SK-N-SH (cell line): ENCODE results near the gene SLC35C1. TPM values are rescaled to one million over a fixed set of nuclear protein-coding genes. Genes with fewer than 3 reads are reported as not detected.

Source experiments
- CTCF ChIA-PET: fragments of 300-600, 350-600 bp; formaldehyde crosslinking; extraction: SDS; loops from one replicate; lab custom pipeline; 2021; lab: Yijun Ruan, JAX
- POLR2A ChIA-PET: fragments of 350-600 bp; sonication (Branson Sonifier 250); formaldehyde crosslinking; extraction: SDS; loops from one replicate; lab custom pipeline; 2020; ENCODE audit warnings: antibody characterized with exemption, inconsistent platforms; lab: Yijun Ruan, JAX
- DNase-seq: peaks from one replicate; pipeline ENCODE4 v3.0.0; 2012
- H2AFZ ChIP-seq: fragments of 200-600 bp; sonication (generic); 2 replicates; pipeline ENCODE4 v1.8.1; 2016; ENCODE audit warnings: antibody characterized with exemption, mild to moderate bottlenecking, low read depth
- H3F3A ChIP-seq: fragments of 200-600 bp; sonication (generic); replicated peaks from 2 replicates; pipeline ENCODE3; 2016; ENCODE audit warnings: antibody characterized with exemption, mild to moderate bottlenecking; ENCODE audit not compliant: insufficient read depth
- H3K27ac ChIP-seq, 2 experiments: fragments of 200-500 bp in 1 of 2; fragments of 200-600 bp in 1 of 2; sonication (Bioruptor generic) in 1 of 2; sonication (generic), shearing (Covaris generic) in 1 of 2; 2 replicates each; pipeline versions ENCODE4 v1.5.1 to v1.6.1; 2014 to 2016; ENCODE audit warnings: low read depth in 2 of 2, inconsistent platforms in 1 of 2, low read length in 1 of 2, mild to moderate bottlenecking in 1 of 2, mixed read lengths in 1 of 2
- H3K27me3 ChIP-seq: fragments of 200-600 bp; sonication (generic), shearing (Covaris generic); 2 replicates; pipeline ENCODE4 v1.6.1; 2016; ENCODE audit warnings: mixed run types; ENCODE audit not compliant: insufficient read depth
- H3K36me3 ChIP-seq, 2 experiments: fragments of 200-500 bp in 1 of 2; fragments of 200-600 bp in 1 of 2; sonication (Bioruptor generic) in 1 of 2; sonication (generic) in 1 of 2; replicated peaks in 1 of 2; 2 replicates each; pipeline versions ENCODE3 to v1.5.1; 2014 to 2016; ENCODE audit warnings: low read length in 1 of 2, mild to moderate bottlenecking in 1 of 2; ENCODE audit not compliant: insufficient read depth in 2 of 2, control insufficient read depth in 1 of 2
- H3K4me1 ChIP-seq, 2 experiments: fragments of 200-500 bp in 1 of 2; fragments of 200-600 bp in 1 of 2; sonication (Bioruptor generic) in 1 of 2; sonication (generic), shearing (Covaris generic) in 1 of 2; 2 replicates each; pipeline versions ENCODE4 v1.5.1 to v1.6.1; 2014 to 2016; ENCODE audit warnings: low read depth in 1 of 2, low read length in 1 of 2, mixed run types in 1 of 2; ENCODE audit not compliant: insufficient read depth in 2 of 2, control insufficient read depth in 1 of 2
- H3K4me2 ChIP-seq: fragments of 200-600 bp; sonication (generic), shearing (Covaris generic); 2 replicates; pipeline ENCODE4 v1.6.1; 2017; ENCODE audit warnings: mixed run types
- H3K4me3 ChIP-seq, 2 experiments: fragments of 200-500 bp in 1 of 2; fragments of 200-600 bp in 1 of 2; sonication (Bioruptor generic) in 1 of 2; sonication (generic), shearing (Covaris generic) in 1 of 2; 2 replicates each; pipeline versions ENCODE4 v1.5.1 to v1.8.1; 2014 to 2016; ENCODE audit warnings: low read depth in 2 of 2, inconsistent platforms in 1 of 2, low read length in 1 of 2, mild to moderate bottlenecking in 1 of 2, mixed read lengths in 1 of 2, moderate library complexity in 1 of 2
- H3K79me2 ChIP-seq: fragments of 200-600 bp; sonication (generic); 2 replicates; pipeline ENCODE4 v1.8.1; 2017; ENCODE audit warnings: mild to moderate bottlenecking; ENCODE audit not compliant: insufficient read depth
- H3K9ac ChIP-seq: fragments of 200-600 bp; sonication (generic); 2 replicates; pipeline ENCODE4 v1.6.1; 2017; ENCODE audit warnings: mixed run types
- H3K9me2 ChIP-seq: fragments of 200-600 bp; sonication (generic); 2 replicates; pipeline ENCODE4 v1.6.1; 2017; ENCODE audit warnings: mixed run types
- H3K9me3 ChIP-seq: fragments of 200-600 bp; sonication (generic); 2 replicates; pipeline ENCODE4 v1.6.1; 2017; ENCODE audit warnings: mixed run types, mild to moderate bottlenecking, moderate library complexity
- H4K20me1 ChIP-seq: fragments of 200-600 bp; sonication (generic); 2 replicates; pipeline ENCODE4 v1.6.1; 2017; ENCODE audit warnings: mild to moderate bottlenecking, mixed run types; ENCODE audit not compliant: insufficient read depth
- CHD2 ChIP-seq: fragments of 150-350 bp; IDR thresholded peaks from 2 replicates; pipeline ENCODE4 v1.6.1; 2018; ENCODE audit warnings: low read length; ENCODE audit not compliant: partially characterized antibody
- CTCF ChIP-seq: fragments of 200-600 bp; sonication (generic); IDR thresholded peaks from 2 replicates; pipeline ENCODE4 v1.6.1; 2017; ENCODE audit warnings: antibody characterized with exemption, mild to moderate bottlenecking, moderate library complexity
- EP300 ChIP-seq, 2 experiments: IDR thresholded peaks; 2 replicates each; pipeline versions ENCODE4 v1.4.0 to v1.6.1; 2012; ENCODE audit warnings: borderline replicate concordance in 1 of 2, low read depth in 1 of 2, low read length in 1 of 2
- FOSL2 ChIP-seq: IDR thresholded peaks from 2 replicates; pipeline ENCODE4 v1.4.0; 2012; ENCODE audit warnings: low read depth, mild to moderate bottlenecking, moderate library complexity, borderline replicate concordance
- JUND ChIP-seq: IDR thresholded peaks from 2 replicates; pipeline ENCODE4 v1.4.0; 2012
- MAX ChIP-seq: IDR thresholded peaks from 2 replicates; pipeline ENCODE4 v1.4.0; 2012; ENCODE audit warnings: low read depth
- MXI1 ChIP-seq: IDR thresholded peaks from 2 replicates; pipeline ENCODE4 v1.6.1; 2012; ENCODE audit warnings: mild to moderate bottlenecking, low read depth, low read length, improper control_type of control experiment
- NFIC ChIP-seq: IDR thresholded peaks from 2 replicates; pipeline ENCODE4 v1.4.0; 2012; ENCODE audit warnings: borderline replicate concordance
- NRF1 ChIP-seq: IDR thresholded peaks from 2 replicates; pipeline ENCODE4 v1.6.1; 2012; ENCODE audit warnings: low read depth, mild to moderate bottlenecking, low read length
- PBX3 ChIP-seq: IDR thresholded peaks from 2 replicates; pipeline ENCODE4; 2012
- POLR2AphosphoS5 ChIP-seq: IDR thresholded peaks from 2 replicates; pipeline ENCODE4 v1.6.1; 2012; ENCODE audit warnings: low read depth, low read length
- RAD21 ChIP-seq: IDR thresholded peaks from 2 replicates; pipeline ENCODE4 v1.6.1; 2012; ENCODE audit warnings: mild to moderate bottlenecking, low read length
- RCOR1 ChIP-seq: fragments of 150-350 bp; IDR thresholded peaks from 2 replicates; pipeline ENCODE4 v1.6.1; 2017; ENCODE audit warnings: antibody characterized with exemption, low read length
- REST ChIP-seq: IDR thresholded peaks from 2 replicates; pipeline ENCODE4 v1.6.1; 2012; ENCODE audit warnings: mild to moderate bottlenecking, low read depth, low read length, moderate library complexity
- RFX5 ChIP-seq: IDR thresholded peaks from 2 replicates; pipeline ENCODE4 v1.6.1; 2012; ENCODE audit warnings: mild to moderate bottlenecking, improper control_type of control experiment, low read length
- RXRA ChIP-seq: IDR thresholded peaks from 2 replicates; pipeline ENCODE4 v1.4.0; 2012; ENCODE audit warnings: low read depth, mild to moderate bottlenecking, borderline replicate concordance
- SIN3A ChIP-seq: IDR thresholded peaks from 2 replicates; pipeline ENCODE4 v1.6.1; 2012; ENCODE audit warnings: low read depth, mild to moderate bottlenecking, low read length, moderate library complexity, borderline replicate concordance
- SMC3 ChIP-seq: IDR thresholded peaks from 2 replicates; pipeline ENCODE4 v1.6.1; 2012; ENCODE audit warnings: low read depth, low read length, improper control_type of control experiment
- TCF12 ChIP-seq: IDR thresholded peaks from 2 replicates; pipeline ENCODE4 v1.4.0; 2012
- TEAD4 ChIP-seq: IDR thresholded peaks from 2 replicates; pipeline ENCODE4 v1.4.0; 2012; ENCODE audit warnings: mild to moderate bottlenecking, borderline replicate concordance; ENCODE audit not compliant: insufficient read depth
- USF1 ChIP-seq: IDR thresholded peaks from 2 replicates; pipeline ENCODE4 v1.4.0; 2012; ENCODE audit warnings: low read depth, borderline replicate concordance
- WGBS: methylation state at CpG from one replicate; pipeline ENCODE4 v1.1.6; 2017; ENCODE audit warnings: low lambda C conversion rate; 5-methylcytosine and 5-hydroxymethylcytosine counted together
- polyA plus RNA-seq, 3 experiments: library from polyadenylated mRNA; depleted of rRNA; stranded (reverse); fragments of >200 nt; gene quantifications; 2 replicates each; pipeline ENCODE4 v1.2.3, GENCODE V29; 2012

Gene SLC35C1
- polyA plus RNA-seq, 1 of the 3 experiments (the other 2 are of a cell fraction) = 6.2 TPM

- Histone ChIP-seq H3K4me3 (no peak overlapping the region), H3K9me3 (no peaks in the 10 kb centered on the region), H3F3A (peaks cover 15% of the 10 kb centered on the region), H3K4me2 (peak overlapping the region; percentile 60; the same call in 1 of the 2 replicates), H3K9ac (peak overlapping the region; percentile 35; the same call in 1 of the 2 replicates), H3K36me3 (peaks cover 34 to 36% of the 10 kb centered on the region in 2 experiments), H3K79me2 (peaks cover 5% of the 10 kb centered on the region; the same call in 1 of the 2 replicates), H3K27me3 (no peaks in the 10 kb centered on the region), H3K27ac (peak overlapping the region; percentile 87 to 95), H3K9me2 (no peaks in the 10 kb centered on the region), H3K4me1 (peaks cover 36 to 52% of the 10 kb centered on the region in 2 experiments), H2AFZ (no peak overlapping the region), H4K20me1 (0 out of 2 replicates have a peak, but pooled peaks cover 7% of the 10 kb centered on the region)
- peak; percentile 96 for TF ChIP-seq CHD2
- TF ChIP-seq REST = no peak
- TF ChIP-seq RXRA = peak; percentile 37; the same call in 1 of the 2 replicates
- peak; percentile 93 for TF ChIP-seq MAX
- peak; percentile 29; the same call in 1 of the 2 replicates for TF ChIP-seq SMC3
- TF ChIP-seq EP300 (IDR thresholded peaks at IDR 0.05; ENCODE audit: borderline replicate concordance in 1 of 2, low read depth in 1 of 2, low read length in 1 of 2) = peak; percentile 58 to 65; a peak in 3 of 4 replicates
- peak; percentile 78 for TF ChIP-seq RCOR1
- TF ChIP-seq RAD21 = peak; percentile 33; the same call in 1 of the 2 replicates
- TF ChIP-seq NRF1 = no peak
- TF ChIP-seq SIN3A = peak; percentile 91; the same call in 1 of the 2 replicates
- TF ChIP-seq PBX3 = peak; percentile 48; the same call in 1 of the 2 replicates
- peak; percentile 69 for TF ChIP-seq TCF12
- 0 out of 2 replicates have a peak, but pooled peaks have one; percentile 34 for TF ChIP-seq RFX5
- peak; percentile 94 for TF ChIP-seq NFIC
- no peak for TF ChIP-seq FOSL2
- TF ChIP-seq TEAD4 = 0 out of 2 replicates have a peak, but pooled peaks have one; percentile 22
- no peak for TF ChIP-seq JUND
- TF ChIP-seq MXI1 = peak; percentile 99
- no peak for TF ChIP-seq CTCF
- TF ChIP-seq USF1 = peak; percentile 43; the same call in 1 of the 2 replicates
- peak; percentile 41; the same call in 1 of the 2 replicates for TF ChIP-seq POLR2AphosphoS5
- DNase-seq = peak; percentile 87
- ChIA-PET POLR2A (interaction anchor here (1.1 to 1.2 kb wide), 2 partner anchors 13 to 58 kb away, joined by 5 to 6 read pairs; partner anchors contain the start of gene CRY2), CTCF (interaction anchor here (0.7 to 8.1 kb wide), 6 partner anchors 11 to 105 kb away, joined by 3 to 118 read pairs (median 4); no protein-coding TSS in a partner anchor)
- 34% methylated on average over 10 of the region's 12 CpGs for WGBS
These were observed 54.8 kb downstream of the SLC35C1 start for GRCh38 chr11:45859661-45860140.
